B cell (primary cell): Measurements from ENCODE around the gene NID1. TPM values are rescaled to one million over a fixed set of nuclear protein-coding genes. Genes with fewer than 3 reads are reported as not detected.

ENCODE experiments used
- ATAC-seq: fragments of 200-7000 bp; cut with Tn5 transposase; one replicate; pipeline ENCODE4 v1.10.0; 2021; ENCODE audit warnings: low read depth, mild to moderate bottlenecking, moderate number of reproducible peaks, moderate library complexity
- CTCF ChIA-PET: fragments of 350-600 bp; sonication (Branson Sonifier 250); formaldehyde crosslinking; loops from one replicate; lab custom pipeline; 2021; ENCODE audit warnings: antibody characterized with exemption, inconsistent platforms; lab: Charles Lee
- POLR2A ChIA-PET: fragments of 350-600 bp; sonication (Branson Sonifier 250); formaldehyde crosslinking; loops from one replicate; lab custom pipeline; 2021; ENCODE audit warnings: antibody characterized with exemption; lab: Charles Lee
- DNase-seq: peaks from one replicate; pipeline ENCODE4 v3.0.0; 2013
- H2AFZ ChIP-seq: 2 replicates; pipeline ENCODE4 v1.6.1; 2012; ENCODE audit warnings: mild to moderate bottlenecking, low read depth, low read length; ENCODE audit not compliant: insufficient read depth, poor library complexity, severe bottlenecking
- H3K27ac ChIP-seq, 2 donors: 1 replicate in 1 of 2; 2 replicates in 1 of 2; pipeline ENCODE4 v1.5.1; 2012 to 2013; ENCODE audit warnings: low read length in 2 of 2, mild to moderate bottlenecking in 2 of 2, moderate library complexity in 1 of 2
- H3K27me3 ChIP-seq, 4 experiments: fragments of 200-600 bp in 1 of 4; sonication (generic) in 1 of 4; replicated peaks in 1 of 4; 1 replicate in 2 of 4; 2 replicates in 2 of 4; pipeline versions ENCODE4 v1.6.1 to v1.7.0; 2013 to 2016; ENCODE audit warnings: low read length in 3 of 4, mild to moderate bottlenecking in 2 of 4, mixed read lengths in 1 of 4, moderate library complexity in 1 of 4; ENCODE audit not compliant: insufficient read depth in 4 of 4, control insufficient read depth in 3 of 4; ENCODE audit errors: control extremely low read depth in 1 of 4
- H3K36me3 ChIP-seq, 2 experiments: replicated peaks in 1 of 2; 1 replicate in 1 of 2; 2 replicates in 1 of 2; pipeline versions ENCODE4 v1.6.1 to v1.7.1; 2013; ENCODE audit warnings: low read length in 1 of 2; ENCODE audit not compliant: insufficient read depth in 2 of 2, control insufficient read depth in 1 of 2; ENCODE audit errors: control extremely low read depth in 1 of 2, extremely low read depth in 1 of 2
- H3K4me1 ChIP-seq, 2 donors: fragments of 200-600 bp in 1 of 2; sonication (generic) in 1 of 2; 1 replicate in 1 of 2; 2 replicates in 1 of 2; pipeline versions ENCODE4 v1.5.1 to v1.6.1; 2013 to 2017; ENCODE audit warnings: low read length in 2 of 2; ENCODE audit not compliant: control insufficient read depth in 2 of 2, insufficient read depth in 2 of 2
- H3K4me2 ChIP-seq: replicated peaks from 2 replicates; pipeline ENCODE3; 2012; ENCODE audit warnings: mild to moderate bottlenecking, low read depth, low read length; ENCODE audit not compliant: poor library complexity, severe bottlenecking
- H3K4me3 ChIP-seq, 5 experiments: fragments of 200-600 bp in 1 of 5; sonication (generic) in 1 of 5; 1 replicate in 3 of 5; 2 replicates in 2 of 5; pipeline versions ENCODE4 v1.5.1 to v1.7.0; 2011 to 2016; ENCODE audit warnings: low read length in 4 of 5, mild to moderate bottlenecking in 4 of 5, low read depth in 2 of 5, control low read depth in 1 of 5, moderate library complexity in 1 of 5; ENCODE audit not compliant: insufficient read depth in 1 of 5; ENCODE audit errors: control extremely low read depth in 1 of 5, extremely low read depth in 1 of 5
- H3K79me2 ChIP-seq: fragments of 200-600 bp; sonication (generic); one replicate; pipeline ENCODE4 v1.6.0; 2016; ENCODE audit warnings: low read length; ENCODE audit not compliant: control insufficient read depth, insufficient read depth
- H3K9ac ChIP-seq: fragments of 200-600 bp; sonication (generic); 2 replicates; pipeline ENCODE4 v1.6.1; 2017; ENCODE audit warnings: mild to moderate bottlenecking, low read length, moderate library complexity
- H3K9me3 ChIP-seq, 3 donors: one replicate each; pipeline versions ENCODE4 v1.6.1 to v1.7.1; 2013; ENCODE audit warnings: low read length in 2 of 3; ENCODE audit not compliant: control insufficient read depth in 2 of 3, insufficient read depth in 1 of 3; ENCODE audit errors: control extremely low read depth in 1 of 3
- H4K20me1 ChIP-seq: 2 replicates; pipeline ENCODE4 v1.6.0; 2012; ENCODE audit warnings: mild to moderate bottlenecking, low read length; ENCODE audit not compliant: insufficient read depth, control insufficient read depth, poor library complexity, severe bottlenecking
- H3K27ac Mint-ChIP-seq: one replicate; pipeline ENCODE4 v1.8.0; 2021; ENCODE audit warnings: mixed read lengths
- H3K27me3 Mint-ChIP-seq: one replicate; pipeline ENCODE4 v1.8.0; 2021; ENCODE audit warnings: mixed read lengths
- H3K4me1 Mint-ChIP-seq: one replicate; pipeline ENCODE4 v1.8.0; 2021; ENCODE audit warnings: mixed read lengths
- H3K4me3 Mint-ChIP-seq: one replicate; pipeline ENCODE4 v1.8.0; 2021; ENCODE audit warnings: mixed read lengths
- H3K9me3 Mint-ChIP-seq: one replicate; pipeline ENCODE4 v1.8.0; 2022; ENCODE audit warnings: mixed read lengths; ENCODE audit not compliant: insufficient read depth
- EZH2 ChIP-seq: IDR thresholded peaks from 2 replicates; pipeline ENCODE4 v1.6.1; 2012; ENCODE audit warnings: borderline replicate concordance, low read depth, mild to moderate bottlenecking, moderate library complexity, low read length; ENCODE audit not compliant: insufficient read depth, poor library complexity, severe bottlenecking
- WGBS: methylation state at CpG from one replicate; pipeline ENCODE4 v1.1.5; 2013; ENCODE audit warnings: missing lambda C conversion rate; ENCODE audit not compliant: insufficient coverage; 5-methylcytosine and 5-hydroxymethylcytosine counted together
- intact Hi-C: fragments of 100-400 bp; cut with micrococcal nuclease; formaldehyde crosslinking; loops from one replicate; pipeline ENCODE4 v1.10.0; 2022
- polyA plus RNA-seq: library from polyadenylated mRNA; depleted of rRNA; stranded (reverse); fragments of >200 nt; gene quantifications from 2 replicates; pipeline ENCODE4 v1.2.3, GENCODE V29; 2012
- total RNA-seq, 2 donors: library from RNA; stranded (reverse); fragments of 120-200 nt in 1 of 2; gene quantifications; 1 replicate in 1 of 2; 2 replicates in 1 of 2; pipeline versions ENCODE4 v1.2.3 to v1.2.4, GENCODE V29; 2013 to 2022
- TF ChIP-seq, protein P1 (sequence below): fragments of 200-600 bp; IDR thresholded peaks from one replicate; pipeline ENCODE4 v1.8.0; 2022; ENCODE audit warnings: antibody characterized with exemption, mild to moderate bottlenecking

NID1 gene
- total and polyA plus RNA-seq, 2 donors (not counting 1 experiment from before 2014, with no cell fraction given): 0.06 TPM; not detected in 1

DNA sequence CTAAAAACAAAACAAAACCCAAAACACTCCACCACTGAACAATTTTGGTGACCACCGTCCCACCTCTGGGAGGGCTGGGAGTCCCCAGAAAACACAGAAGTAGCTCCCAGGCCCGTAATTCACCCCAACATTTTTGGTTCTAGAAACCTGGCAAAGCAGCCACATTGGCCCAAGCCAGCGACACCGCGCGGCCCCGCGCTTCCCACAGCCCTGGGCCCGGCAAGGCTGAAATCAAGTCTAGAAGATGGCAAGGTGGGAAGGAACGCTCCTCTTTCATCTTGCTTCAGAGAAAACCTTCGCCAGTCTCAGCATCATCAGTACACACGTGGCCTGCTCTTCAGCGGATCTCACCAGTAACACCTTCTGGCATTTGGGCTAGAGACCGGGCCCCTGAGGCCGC, 35.9 kb upstream of the NID1 start:
- intact Hi-C loops: loop anchor here (10.0 kb wide), 1 partner anchor 184 kb away; the partner anchor contains the start of gene ERO1B
- Histone ChIP-seq H3K36me3 (no peaks in the 10 kb centered on the region), H3K9ac (no peak overlapping the region), H3K4me2 (no peak overlapping the region), H3K27me3 (peaks cover 0 to 3% (median 0%) of the 10 kb centered on the region in 4 experiments), H3K27ac (no peak overlapping the region), H3K4me1 (peaks cover 0 to 3% of the 10 kb centered on the region in 2 donors), H3K9me3 (peaks cover 0 to 8% (median 2%) of the 10 kb centered on the region in 3 donors), H4K20me1 (no peaks in the 10 kb centered on the region), H2AFZ (no peak overlapping the region), H3K4me3 (no peak overlapping the region), H3K79me2 (no peaks in the 10 kb centered on the region)
- ChIA-PET POLR2A (no interaction called here), CTCF (no interaction called here)
- no peak overlapping the region for H3K27ac Mint-ChIP-seq
- ATAC-seq (no peak), DNase-seq (no peak)
- H3K4me3 Mint-ChIP-seq: no peak overlapping the region
- WGBS: 95% methylated on average over 12 of the region's 15 CpGs
- peaks cover 3% of the 10 kb centered on the region for H3K4me1 Mint-ChIP-seq
- H3K9me3 Mint-ChIP-seq: no peaks in the 10 kb centered on the region
- no peak for TF ChIP-seq EZH2
- TF ChIP-seq, protein P1, sequence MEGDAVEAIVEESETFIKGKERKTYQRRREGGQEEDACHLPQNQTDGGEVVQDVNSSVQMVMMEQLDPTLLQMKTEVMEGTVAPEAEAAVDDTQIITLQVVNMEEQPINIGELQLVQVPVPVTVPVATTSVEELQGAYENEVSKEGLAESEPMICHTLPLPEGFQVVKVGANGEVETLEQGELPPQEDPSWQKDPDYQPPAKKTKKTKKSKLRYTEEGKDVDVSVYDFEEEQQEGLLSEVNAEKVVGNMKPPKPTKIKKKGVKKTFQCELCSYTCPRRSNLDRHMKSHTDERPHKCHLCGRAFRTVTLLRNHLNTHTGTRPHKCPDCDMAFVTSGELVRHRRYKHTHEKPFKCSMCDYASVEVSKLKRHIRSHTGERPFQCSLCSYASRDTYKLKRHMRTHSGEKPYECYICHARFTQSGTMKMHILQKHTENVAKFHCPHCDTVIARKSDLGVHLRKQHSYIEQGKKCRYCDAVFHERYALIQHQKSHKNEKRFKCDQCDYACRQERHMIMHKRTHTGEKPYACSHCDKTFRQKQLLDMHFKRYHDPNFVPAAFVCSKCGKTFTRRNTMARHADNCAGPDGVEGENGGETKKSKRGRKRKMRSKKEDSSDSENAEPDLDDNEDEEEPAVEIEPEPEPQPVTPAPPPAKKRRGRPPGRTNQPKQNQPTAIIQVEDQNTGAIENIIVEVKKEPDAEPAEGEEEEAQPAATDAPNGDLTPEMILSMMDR: no peak
- peaks cover 4% of the 10 kb centered on the region for H3K27me3 Mint-ChIP-seq

DNA sequence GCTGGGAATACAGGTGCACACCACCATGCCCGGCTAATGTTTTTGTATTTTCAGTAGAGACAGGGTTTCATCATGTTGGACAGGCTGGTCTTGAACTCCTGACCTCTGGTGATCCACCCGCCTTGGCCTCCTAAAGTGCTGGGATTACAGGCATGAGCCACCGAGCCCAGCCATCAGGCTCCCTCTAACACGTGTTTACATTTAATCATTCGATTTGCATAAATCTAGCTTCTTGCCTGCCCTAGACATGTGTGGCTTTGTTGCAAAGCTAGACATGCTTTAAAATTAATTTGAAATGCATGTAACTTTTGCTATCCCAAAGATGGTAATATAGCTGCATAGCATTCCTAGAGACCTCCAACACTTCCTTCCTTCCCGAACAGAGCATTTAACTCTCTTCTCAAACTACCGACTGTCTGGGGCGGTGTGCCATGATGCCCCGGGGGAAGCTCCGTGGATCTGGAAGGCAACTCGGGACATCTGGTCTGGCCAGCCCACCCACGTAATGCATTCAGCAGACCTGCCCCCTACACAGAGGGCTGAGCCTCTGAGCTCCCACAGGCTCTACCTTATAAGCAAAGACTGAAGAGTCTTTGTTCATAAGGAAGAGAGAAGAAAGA, 34.6 kb upstream of the NID1 start:
- no peak overlapping the region for H3K27ac Mint-ChIP-seq
- Histone ChIP-seq H3K4me1 (peaks cover 0 to 3% of the 10 kb centered on the region in 2 donors), H3K36me3 (no peaks in the 10 kb centered on the region), H3K4me3 (no peak overlapping the region), H3K79me2 (no peaks in the 10 kb centered on the region), H4K20me1 (no peaks in the 10 kb centered on the region), H3K4me2 (no peak overlapping the region), H3K9me3 (peaks cover 0 to 8% (median 2%) of the 10 kb centered on the region in 3 donors), H2AFZ (no peak overlapping the region), H3K27ac (no peak overlapping the region), H3K9ac (no peak overlapping the region), H3K27me3 (peaks cover 0 to 7% (median 0%) of the 10 kb centered on the region in 4 experiments)
- POLR2A ChIA-PET: no interaction called here
- DNase-seq (no peak), ATAC-seq (no peak)
- no peak for TF ChIP-seq EZH2
- TF ChIP-seq, protein P1: no peak
- CTCF ChIA-PET: interaction anchor here (0.5 kb wide), 1 partner anchor 197 kb away, joined by 3 read pairs; no protein-coding TSS in a partner anchor
- H3K4me1 Mint-ChIP-seq: peaks cover 3% of the 10 kb centered on the region
- H3K27me3 Mint-ChIP-seq: peaks cover 4% of the 10 kb centered on the region
- WGBS: 96% methylated on average over 6 of the region's 12 CpGs
- H3K4me3 Mint-ChIP-seq: no peak overlapping the region
- no peaks in the 10 kb centered on the region for H3K9me3 Mint-ChIP-seq
- intact Hi-C loops: no loop called here
